Mucosa of rectum (tissue), 2 donors: ENCODE measurements around the gene LIN28A.

Experiments used
- H3K27ac ChIP-seq, 2 donors: one replicate each; pipeline ENCODE4 v1.7.0; 2013; ENCODE audit warnings: inconsistent platforms in 2 of 2, low read depth in 2 of 2, low read length in 2 of 2
- H3K27me3 ChIP-seq, 2 donors: one replicate each; pipeline ENCODE4 v1.7.0; 2013; ENCODE audit warnings: low read length in 2 of 2; ENCODE audit not compliant: control insufficient read depth in 2 of 2, insufficient read depth in 2 of 2
- H3K36me3 ChIP-seq, 2 donors: one replicate each; pipeline ENCODE4 v1.7.0; 2013; ENCODE audit warnings: low read length in 2 of 2; ENCODE audit not compliant: control insufficient read depth in 2 of 2, insufficient read depth in 2 of 2
- H3K4me1 ChIP-seq, 2 donors: one replicate each; pipeline ENCODE4 v1.7.0; 2013; ENCODE audit warnings: low read length in 2 of 2, mild to moderate bottlenecking in 1 of 2; ENCODE audit not compliant: control insufficient read depth in 2 of 2, insufficient read depth in 2 of 2
- H3K4me3 ChIP-seq, 2 donors: one replicate each; pipeline ENCODE4 v1.7.0; 2013; ENCODE audit warnings: low read length in 2 of 2
- H3K9ac ChIP-seq, 2 donors: one replicate each; pipeline ENCODE4 v1.7.0; 2013; ENCODE audit warnings: low read length in 2 of 2, low read depth in 1 of 2, mild to moderate bottlenecking in 1 of 2
- H3K9me3 ChIP-seq, 2 donors: one replicate each; pipeline ENCODE4 v1.7.0; 2013; ENCODE audit warnings: low read length in 2 of 2; ENCODE audit not compliant: control insufficient read depth in 2 of 2
- donor health status: healthy.
- donor health status: Normal muscosa, but diverticular disease.

LIN28A gene

GRCh38 chr1:26405281-26405915 lies 5.2 kb upstream of the LIN28A start:
- H3K27me3 ChIP-seq: peaks cover 9 to 11% of the 10 kb centered on the region in 2 donors
- no peak overlapping the region for H3K9ac ChIP-seq
- H3K4me1 ChIP-seq: no peaks in the 10 kb centered on the region
- H3K4me3 ChIP-seq: no peak overlapping the region
- H3K9me3 ChIP-seq: no peaks in the 10 kb centered on the region
- no peak overlapping the region for H3K27ac ChIP-seq
- no peaks in the 10 kb centered on the region for H3K36me3 ChIP-seq

DNA sequence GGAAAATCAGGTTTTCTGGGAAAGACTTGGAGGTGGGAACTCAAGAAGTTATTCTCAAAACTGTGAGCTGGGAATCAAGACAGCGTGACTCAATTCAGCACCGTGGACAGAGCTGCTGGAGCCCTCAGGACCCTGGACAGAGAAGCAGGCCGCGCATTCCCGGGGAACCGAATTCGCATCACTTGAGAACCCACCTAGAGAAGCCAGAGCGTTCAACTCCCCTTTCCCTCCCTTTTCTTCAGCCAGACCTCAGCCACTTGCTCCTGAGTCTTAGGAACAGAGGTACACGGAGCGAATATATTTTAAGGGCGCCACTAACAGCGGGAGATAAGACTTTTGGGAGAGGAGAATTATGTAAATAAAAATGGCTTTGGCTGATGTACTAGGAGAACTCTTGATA lies 2.0 kb upstream of the LIN28A start:
- Histone ChIP-seq H3K9me3 (no peaks in the 10 kb centered on the region), H3K4me1 (no peaks in the 10 kb centered on the region), H3K4me3 (no peak overlapping the region), H3K27me3 (peaks cover 38% of the 10 kb centered on the region in 2 donors), H3K9ac (no peak overlapping the region), H3K27ac (no peak overlapping the region), H3K36me3 (no peaks in the 10 kb centered on the region)

- Histone ChIP-seq H3K4me3 (no peak overlapping the region), H3K27ac (no peak overlapping the region), H3K9me3 (no peaks in the 10 kb centered on the region), H3K4me1 (no peaks in the 10 kb centered on the region), H3K27me3 (peaks cover 38 to 41% of the 10 kb centered on the region in 2 donors), H3K9ac (no peak overlapping the region), H3K36me3 (no peaks in the 10 kb centered on the region)
These were observed 1.3 kb upstream of the LIN28A start for GRCh38 chr1:26409191-26409807.

DNA sequence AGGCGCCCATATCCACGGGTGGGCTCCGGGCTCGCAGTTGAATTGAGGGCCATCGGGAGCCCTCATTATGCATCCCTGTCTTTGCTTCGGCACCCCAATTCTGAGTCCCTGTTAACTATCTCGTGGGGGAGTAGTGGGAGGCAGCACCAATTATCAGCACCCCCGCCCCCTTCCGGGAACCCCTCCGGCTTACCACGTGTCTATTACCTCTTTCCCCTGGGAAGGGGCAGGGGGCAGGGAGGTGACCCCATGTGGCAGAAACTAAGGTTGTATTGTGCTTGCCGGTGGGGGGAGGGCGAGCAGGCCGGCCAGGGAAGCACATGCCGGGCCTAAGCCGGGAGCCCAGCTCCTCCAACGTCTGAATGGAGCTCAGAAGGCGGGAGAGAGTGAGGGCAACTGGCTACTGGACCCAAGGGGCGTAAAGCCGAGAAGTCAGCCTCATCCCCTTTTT lies 1.0 kb downstream of the LIN28A start:
- no peak overlapping the region for H3K9ac ChIP-seq
- H3K27ac ChIP-seq: no peak overlapping the region
- no peaks in the 10 kb centered on the region for H3K9me3 ChIP-seq
- H3K36me3 ChIP-seq: no peaks in the 10 kb centered on the region
- H3K4me1 ChIP-seq: no peaks in the 10 kb centered on the region
- H3K4me3 ChIP-seq: no peak overlapping the region
- H3K27me3 ChIP-seq: peaks cover 41 to 48% of the 10 kb centered on the region in 2 donors

- no peak overlapping the region for H3K4me3 ChIP-seq
- H3K27me3 ChIP-seq: peaks cover 41 to 48% of the 10 kb centered on the region in 2 donors
- no peaks in the 10 kb centered on the region for H3K36me3 ChIP-seq
- no peaks in the 10 kb centered on the region for H3K9me3 ChIP-seq
- no peak overlapping the region for H3K9ac ChIP-seq
- no peak overlapping the region for H3K27ac ChIP-seq
- H3K4me1 ChIP-seq: no peaks in the 10 kb centered on the region
These were observed 1.7 kb downstream of the LIN28A start for GRCh38 chr1:26412180-26412840.

DNA sequence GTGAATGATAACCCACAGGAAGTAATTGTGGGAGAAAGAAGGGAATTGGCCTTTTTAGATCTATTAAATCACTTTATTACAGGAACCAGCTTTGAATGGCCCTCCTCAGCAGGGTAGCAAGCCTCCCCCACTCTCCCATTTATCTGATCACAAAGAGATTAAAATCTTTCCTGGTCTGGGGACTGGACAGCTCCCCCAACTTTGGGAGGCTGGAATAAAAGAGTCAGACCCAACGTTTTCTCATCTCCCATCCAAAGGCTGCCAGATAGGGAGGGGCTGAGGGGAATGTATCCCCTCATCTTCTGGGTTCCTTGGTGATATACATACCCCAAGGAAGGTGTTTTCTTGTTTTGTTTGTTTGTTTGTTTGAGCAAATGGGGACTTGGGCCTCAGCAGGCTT lies 2.4 kb downstream of the LIN28A start:
- no peaks in the 10 kb centered on the region for H3K4me1 ChIP-seq
- no peak overlapping the region for H3K9ac ChIP-seq
- H3K9me3 ChIP-seq: no peaks in the 10 kb centered on the region
- H3K36me3 ChIP-seq: no peaks in the 10 kb centered on the region
- peaks cover 41 to 48% of the 10 kb centered on the region in 2 donors for H3K27me3 ChIP-seq
- H3K27ac ChIP-seq: no peak overlapping the region
- H3K4me3 ChIP-seq: no peak overlapping the region

GRCh38 chr1:26417111-26417759 lies 6.6 kb downstream of the LIN28A start:
- H3K9ac ChIP-seq: no peak overlapping the region
- no peak overlapping the region for H3K27ac ChIP-seq
- H3K4me1 ChIP-seq: no peaks in the 10 kb centered on the region
- H3K27me3 ChIP-seq: peaks cover 15 to 26% of the 10 kb centered on the region in 2 donors
- no peaks in the 10 kb centered on the region for H3K36me3 ChIP-seq
- H3K4me3 ChIP-seq: no peak overlapping the region
- H3K9me3 ChIP-seq: no peaks in the 10 kb centered on the region

DNA sequence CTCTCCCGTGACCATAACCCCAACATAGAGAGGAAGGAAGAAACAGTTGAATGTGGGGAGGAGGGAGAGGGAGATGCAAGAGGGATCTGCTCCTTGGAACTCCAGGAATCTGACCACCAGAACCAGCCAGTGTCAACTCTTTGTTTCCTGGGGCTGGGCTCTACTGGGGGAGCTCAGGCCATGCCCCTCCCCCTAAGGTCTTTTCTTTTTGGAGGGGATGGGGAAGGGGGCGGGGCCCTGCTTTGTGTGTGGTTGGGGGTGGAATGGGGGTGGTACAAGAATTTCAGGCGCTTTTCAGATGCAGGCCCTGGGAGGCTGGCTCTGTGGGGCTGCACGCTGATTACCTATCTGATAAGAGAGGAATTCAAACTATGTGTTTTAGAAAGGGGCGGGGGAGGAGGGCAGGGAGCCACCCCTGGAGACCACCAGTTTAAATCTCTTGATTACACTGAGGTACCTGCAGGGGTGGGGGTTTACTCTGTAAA lies 8.3 kb downstream of the LIN28A start:
- Histone ChIP-seq H3K4me3 (no peak overlapping the region), H3K27ac (no peak overlapping the region), H3K27me3 (peaks cover 3 to 12% of the 10 kb centered on the region in 2 donors), H3K36me3 (no peaks in the 10 kb centered on the region), H3K9ac (no peak overlapping the region), H3K4me1 (no peaks in the 10 kb centered on the region), H3K9me3 (no peaks in the 10 kb centered on the region)

- Histone ChIP-seq H3K9ac (no peak overlapping the region), H3K4me1 (no peaks in the 10 kb centered on the region), H3K9me3 (no peaks in the 10 kb centered on the region), H3K4me3 (no peak overlapping the region), H3K27ac (no peak overlapping the region), H3K27me3 (peaks cover under 1 to 8% of the 10 kb centered on the region in 2 donors), H3K36me3 (no peaks in the 10 kb centered on the region)
These were observed 8.9 kb downstream of the LIN28A start for GRCh38 chr1:26419494-26419893.

DNA sequence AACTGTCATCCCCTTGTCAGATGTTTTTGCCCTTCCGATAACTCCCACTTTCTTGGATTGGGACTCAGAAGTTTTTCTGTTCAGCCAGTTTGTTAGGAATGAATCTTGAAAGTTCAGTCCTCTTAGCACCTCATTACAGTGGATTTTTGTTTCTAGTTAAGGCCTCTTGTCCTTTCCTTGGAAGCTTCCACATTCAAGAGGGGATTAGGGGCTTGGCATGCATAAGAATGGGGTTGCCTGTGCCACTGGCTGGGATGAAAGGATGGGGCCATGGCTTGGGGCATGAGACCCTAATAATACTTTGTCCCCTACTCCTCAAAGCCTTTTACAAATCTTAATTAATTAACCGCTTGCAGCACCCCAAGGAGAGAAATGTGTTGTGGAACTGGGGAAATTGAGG lies 19.1 kb downstream of the LIN28A start:
- Histone ChIP-seq H3K4me1 (peaks cover 8 to 13% of the 10 kb centered on the region in 2 donors), H3K36me3 (peaks cover 0 to 5% of the 10 kb centered on the region in 2 donors), H3K9me3 (no peaks in the 10 kb centered on the region), H3K4me3 (no peak overlapping the region), H3K9ac (no peak overlapping the region), H3K27me3 (no peaks in the 10 kb centered on the region), H3K27ac (no peak overlapping the region)
